Stimulated activated CD4-positive, alpha-beta T cell treated with anti-CD3 and anti-CD28 coated beads, Interleukin-15, amount 100 ng/mL, for 48 hours (primary cell): ENCODE measurements around the gene IRS2.

Experiments
- DNase-seq, 2 donors: peaks; one replicate each; pipeline ENCODE4 v3.0.0-alpha.2; 2020; ENCODE audit warnings: low read depth in 2 of 2

Gene IRS2

DNA sequence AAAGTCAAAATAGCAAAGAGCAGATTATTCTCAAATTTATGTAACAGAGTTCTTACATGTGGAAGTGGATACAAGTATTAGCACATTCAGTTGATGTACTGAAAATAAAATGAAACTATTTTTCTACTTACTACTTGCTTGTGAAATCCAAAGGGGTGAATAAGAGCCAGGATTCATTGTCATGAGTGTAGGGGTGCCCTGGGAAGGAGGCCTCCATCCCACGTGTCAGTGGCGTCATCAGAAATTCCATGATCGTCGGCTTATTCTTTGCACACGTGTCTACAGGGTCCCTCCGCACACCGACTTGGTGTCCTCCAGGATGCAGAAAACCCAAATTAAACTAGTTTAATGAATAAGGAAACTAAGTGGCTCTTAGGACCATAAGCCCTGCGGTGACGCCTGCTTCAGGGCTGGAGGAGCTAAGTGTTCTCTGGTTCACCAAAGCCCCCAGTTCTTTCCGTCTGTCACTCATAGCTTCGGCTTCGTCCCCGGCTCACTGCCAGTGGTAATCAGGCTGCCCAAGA, 55.5 kb downstream of the IRS2 start:
- DNase-seq, result no peak

- DNase-seq, result no peak
Measured at GRCh38 chr13:109728791-109729731, 57.3 kb downstream of the IRS2 start.

DNA sequence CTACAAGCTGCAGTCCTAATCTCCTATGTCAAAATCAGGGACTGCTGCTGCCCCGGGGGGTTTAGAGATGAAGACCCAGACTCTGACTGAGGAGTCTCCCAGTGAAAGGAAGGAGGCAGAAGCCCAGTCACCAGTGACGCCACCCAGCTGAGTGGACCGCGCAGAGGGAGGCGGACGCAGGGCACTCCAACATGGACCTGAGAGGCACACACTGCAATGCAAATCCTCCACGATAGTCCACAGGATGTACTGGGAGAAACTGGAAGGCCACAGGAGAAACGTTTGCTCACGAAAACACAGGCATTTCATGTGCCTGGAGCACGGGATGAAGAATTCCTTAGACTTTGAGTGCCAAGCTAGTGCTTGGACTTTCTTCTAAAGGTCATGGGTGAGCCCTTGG, 58.3 kb downstream of the IRS2 start:
- DNase-seq, result no peak

DNA sequence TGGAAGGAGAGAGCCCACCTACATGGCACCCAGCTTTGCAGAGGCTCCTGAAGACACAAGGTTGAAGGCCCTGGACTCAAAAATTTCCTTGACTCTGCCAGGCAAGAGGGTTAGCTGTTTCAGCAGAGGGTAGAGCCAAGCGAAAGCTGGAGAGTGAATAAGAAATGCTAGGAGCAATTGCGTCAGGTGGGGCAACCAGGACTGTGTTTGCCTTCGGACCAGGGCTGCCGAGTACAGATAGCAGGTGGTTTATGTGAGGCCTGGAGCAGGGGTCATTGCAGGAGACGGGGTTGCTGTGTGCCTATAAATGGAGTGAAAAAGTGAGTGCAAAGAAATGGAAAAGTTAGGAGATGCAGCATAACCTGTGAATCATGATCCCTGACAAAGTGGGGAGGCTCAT, 59.1 kb downstream of the IRS2 start:
- no peak for DNase-seq

DNA sequence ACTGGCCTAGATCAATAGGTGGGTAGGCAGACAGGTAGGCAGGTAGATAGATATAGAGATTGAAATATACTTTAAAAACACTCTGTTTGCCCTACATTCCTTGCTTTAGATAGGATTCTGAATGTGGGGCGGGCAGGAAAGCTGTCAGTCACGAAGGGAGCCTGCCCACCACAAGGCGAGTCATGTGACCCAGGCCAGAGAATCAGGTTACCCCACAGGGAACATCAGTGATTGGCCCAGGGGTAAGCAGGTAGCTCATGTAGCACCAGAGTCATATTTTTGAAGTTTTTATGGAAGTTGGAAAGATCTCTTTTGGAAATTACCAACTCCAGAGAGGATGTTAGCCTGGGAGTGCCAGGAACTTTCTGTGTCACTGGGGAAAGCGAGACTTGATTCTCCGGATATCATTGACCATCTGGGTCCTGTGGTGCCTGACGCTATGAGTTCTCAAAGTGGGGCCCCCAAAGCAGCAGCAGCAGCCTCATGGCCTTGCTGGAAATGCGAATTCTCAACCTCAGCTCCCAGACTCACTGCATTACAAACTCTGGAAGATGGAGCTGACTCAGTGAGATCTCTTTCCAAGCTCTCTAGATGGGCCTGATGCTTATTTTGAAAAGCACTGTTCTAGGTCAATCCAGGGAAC, 60.3 kb downstream of the IRS2 start:
- DNase-seq, result no peak

- no peak for DNase-seq
Measured at GRCh38 chr13:109725297-109725696, 61.1 kb downstream of the IRS2 start.

GRCh38 chr13:109724603-109725002, 61.8 kb downstream of the IRS2 start:
- no peak for DNase-seq

- no peak for DNase-seq
Measured at GRCh38 chr13:109723046-109723445, 63.3 kb downstream of the IRS2 start.

- no peak for DNase-seq
Measured at GRCh38 chr13:109722068-109722467, 64.3 kb downstream of the IRS2 start.

DNA sequence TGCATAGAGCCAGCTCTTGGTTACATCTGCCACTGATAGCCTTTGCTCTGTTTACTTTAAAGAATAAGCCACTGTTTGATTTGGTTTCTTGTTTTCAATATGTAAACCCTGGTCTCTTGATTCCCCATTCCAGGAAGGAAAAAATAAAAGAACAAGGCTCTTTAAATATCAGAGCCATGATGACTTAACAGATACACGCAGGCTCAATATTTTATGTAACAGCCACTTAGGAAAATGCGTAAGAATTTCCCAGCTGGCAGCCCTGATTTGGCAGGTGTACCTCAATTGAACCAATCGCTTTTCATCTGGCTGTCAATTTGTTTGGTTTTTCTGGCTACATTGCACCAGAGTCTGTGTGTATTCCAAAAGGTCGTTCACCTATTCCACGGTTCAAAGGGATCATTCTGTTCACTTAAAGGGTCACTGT, 65.6 kb downstream of the IRS2 start:
- no peak for DNase-seq

- DNase-seq, result no peak
Measured at GRCh38 chr13:109719962-109720646, 66.3 kb downstream of the IRS2 start.

DNA sequence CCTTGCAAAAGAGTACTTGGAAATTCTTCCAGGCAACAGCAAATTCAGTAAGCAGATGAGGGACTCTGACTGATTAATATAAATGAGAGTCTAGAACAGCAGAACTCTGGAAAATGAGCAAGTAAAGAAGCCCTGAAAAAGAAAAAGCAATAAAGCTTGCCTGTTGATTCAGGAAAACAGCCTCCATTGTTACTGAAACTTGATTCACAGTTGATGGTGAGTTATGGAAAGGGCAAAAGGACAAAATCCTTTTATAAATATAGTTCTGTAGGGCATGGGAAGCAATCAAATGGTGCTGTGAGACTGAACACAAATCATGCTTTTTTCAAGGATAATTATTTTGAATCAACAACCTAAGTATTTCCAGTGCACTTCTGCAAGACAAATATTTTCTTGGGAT, 67.7 kb downstream of the IRS2 start:
- no peak for DNase-seq

GRCh38 chr13:109717686-109718085, 68.7 kb downstream of the IRS2 start:
- no peak for DNase-seq

GRCh38 chr13:109715902-109716301, 70.5 kb downstream of the IRS2 start:
- DNase-seq, result no peak

- no peak for DNase-seq
Measured at GRCh38 chr13:109713681-109714080, 72.7 kb downstream of the IRS2 start.

DNA sequence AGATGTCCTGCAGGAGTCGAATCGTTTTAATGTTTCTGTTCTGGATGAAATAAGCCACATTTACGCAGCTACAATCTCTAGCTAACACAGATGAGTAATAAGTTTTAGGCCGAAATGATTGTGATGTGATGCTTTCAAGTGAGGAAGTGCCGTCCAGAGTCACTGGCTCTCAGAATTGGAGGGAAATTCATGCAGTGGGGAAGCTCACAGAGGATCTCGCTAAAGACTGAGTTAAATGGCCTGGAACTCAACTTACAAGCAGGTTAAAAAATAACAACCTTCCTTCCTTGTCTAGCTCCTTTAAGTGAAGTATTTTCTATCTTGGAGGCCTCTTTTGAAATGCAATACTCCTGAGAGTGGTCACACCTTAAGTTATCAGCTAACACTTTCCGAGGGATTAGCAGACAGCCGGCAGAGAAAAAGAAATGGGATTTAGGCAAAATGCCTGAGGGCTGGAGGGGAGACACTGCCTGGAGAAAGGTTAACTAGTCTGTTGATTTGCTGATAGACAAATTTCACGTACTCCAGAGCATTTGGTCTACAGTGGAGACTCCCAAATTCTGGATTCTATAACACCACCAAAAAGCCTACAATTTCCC, 74.2 kb downstream of the IRS2 start:
- no peak for DNase-seq

DNA sequence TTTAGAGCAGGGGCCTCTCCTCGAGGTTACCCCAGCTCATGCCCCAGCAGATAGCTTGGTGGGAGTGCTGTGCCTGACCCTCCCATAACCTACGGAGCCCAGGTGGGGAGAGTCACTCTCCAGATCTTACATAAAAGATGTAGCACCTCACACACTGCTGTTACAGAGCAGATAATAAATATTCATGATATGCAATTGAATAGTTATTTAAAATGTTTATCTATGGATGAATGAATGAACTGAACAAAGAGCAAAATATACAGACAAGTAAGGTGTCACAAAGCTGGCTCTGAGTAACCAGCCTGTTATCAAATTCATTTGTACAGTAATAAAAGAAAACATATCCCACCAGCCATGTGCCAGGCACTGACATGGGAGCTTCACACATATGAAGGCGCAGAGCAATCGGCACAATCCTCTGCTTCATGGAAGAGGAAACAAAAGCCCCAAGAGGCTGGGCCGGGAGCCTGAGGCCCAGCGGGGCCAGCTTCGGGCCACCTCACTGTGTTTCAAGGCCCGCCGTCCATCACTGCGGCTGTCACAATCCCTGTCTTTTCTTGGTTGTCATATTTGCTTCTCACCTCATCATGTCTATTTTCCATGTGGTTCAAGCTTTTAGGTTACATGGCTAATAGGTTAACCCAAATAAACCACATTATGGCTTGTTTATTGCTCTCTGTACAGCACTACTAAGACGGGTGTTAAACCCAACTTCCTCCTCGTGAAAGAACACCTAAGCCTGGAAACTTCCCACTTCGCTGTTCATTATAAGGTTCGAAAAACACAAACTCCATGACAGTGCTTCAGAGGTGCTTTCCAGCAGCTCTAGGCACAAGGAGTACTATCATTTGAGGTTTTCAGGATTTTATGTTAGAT, 78.4 kb downstream of the IRS2 start:
- DNase-seq, result no peak

GRCh38 chr13:109707044-109707741, 79.2 kb downstream of the IRS2 start:
- DNase-seq, result no peak

- DNase-seq, result no peak
Measured at GRCh38 chr13:109706015-109706715, 80.2 kb downstream of the IRS2 start.
